Measurements from ENCODE around the gene SRGAP1.
"Not testable (repeated sequence)": the region's sequence is repeated elsewhere in the genome, so short reads cannot be mapped to it uniquely, and the experiment has no call there.

Gene SRGAP1

GRCh38 chr12:63841011-63841410, 3.5 kb upstream of the SRGAP1 start:
- no peak for DNase-seq

- DNase-seq = no peak
These were observed 2.9 kb upstream of the SRGAP1 start for GRCh38 chr12:63841571-63841970.

GRCh38 chr12:63842750-63843149, 1.8 kb upstream of the SRGAP1 start:
- DNase-seq = not testable (repeated sequence)

GRCh38 chr12:63843254-63843720, 1.2 kb upstream of the SRGAP1 start:
- DNase-seq = no peak

- DNase-seq = peak; percentile 44
These were observed 644 bp upstream of the SRGAP1 start for GRCh38 chr12:63843721-63844390.

- DNase-seq = no peak
These were observed 1.2 kb downstream of the SRGAP1 start for GRCh38 chr12:63845726-63846125.

GRCh38 chr12:63846238-63846967, 1.9 kb downstream of the SRGAP1 start:
- DNase-seq = peak; percentile 7

- no peak for DNase-seq
These were observed 4.0 kb downstream of the SRGAP1 start for GRCh38 chr12:63848450-63848849.

GRCh38 chr12:63849106-63849620, 4.7 kb downstream of the SRGAP1 start:
- DNase-seq = no peak

GRCh38 chr12:63849641-63850040, 5.1 kb downstream of the SRGAP1 start:
- no peak for DNase-seq

- DNase-seq = no peak
These were observed 9.5 kb downstream of the SRGAP1 start for GRCh38 chr12:63853978-63854377.

GRCh38 chr12:63855299-63855698, 10.8 kb downstream of the SRGAP1 start:
- DNase-seq = no peak

GRCh38 chr12:63857771-63858670, 13.5 kb downstream of the SRGAP1 start:
- DNase-seq = no peak

GRCh38 chr12:63859880-63860279, 15.4 kb downstream of the SRGAP1 start:
- not testable (repeated sequence) for DNase-seq

GRCh38 chr12:63862187-63862968, 17.9 kb downstream of the SRGAP1 start:
- DNase-seq = no peak

GRCh38 chr12:63862969-63863230, 18.4 kb downstream of the SRGAP1 start:
- no peak for DNase-seq

- DNase-seq = no peak
These were observed 19.4 kb downstream of the SRGAP1 start for GRCh38 chr12:63863658-63864453.

- DNase-seq = no peak
These were observed 19.9 kb downstream of the SRGAP1 start for GRCh38 chr12:63864454-63864706.

- no peak for DNase-seq
These were observed 20.9 kb downstream of the SRGAP1 start for GRCh38 chr12:63865448-63865847.

- no peak for DNase-seq
These were observed 22.6 kb downstream of the SRGAP1 start for GRCh38 chr12:63867053-63867452.

GRCh38 chr12:63869656-63870055, 25.2 kb downstream of the SRGAP1 start:
- no peak for DNase-seq

- no peak for DNase-seq
These were observed 26.3 kb downstream of the SRGAP1 start for GRCh38 chr12:63870838-63871237.

Data from NCI-H1694 (cell line).